Motor neuron (in vitro differentiated cells): ENCODE measurements around the gene ERGIC3. TPM values are rescaled to one million over a fixed set of nuclear protein-coding genes. Genes with fewer than 3 reads are reported as not detected.
A peak's percentile ranks its signal among the peaks of the same experiment; 100 is the strongest.
"Not testable (repeated sequence)": the region's sequence is repeated elsewhere in the genome, so short reads cannot be mapped to it uniquely, and the experiment has no call there.

ENCODE experiments used
- ATAC-seq, 8 experiments: fragments of 200-7000 bp; cut with Tn5 transposase; replicated peaks in 6 of 8; 2 replicates each; pipeline ENCODE4 v1.8.0; 2021; ENCODE audit warnings: mild to moderate bottlenecking in 8 of 8, moderate library complexity in 8 of 8
- H3K27ac ChIP-seq, 2 donors: fragments of 250-450 bp; sonication (Bioruptor Pico); 2 replicates each; pipeline ENCODE4 v1.9.0; 2021; ENCODE audit warnings: antibody characterized with exemption in 2 of 2, mild to moderate bottlenecking in 2 of 2, moderate library complexity in 1 of 2
- H3K4me1 ChIP-seq, 2 donors: fragments of 250-450 bp; sonication (Bioruptor Pico); replicated peaks in 1 of 2; 2 replicates each; pipeline ENCODE4 v1.6.1; 2021; ENCODE audit warnings: antibody characterized with exemption in 2 of 2, mild to moderate bottlenecking in 2 of 2, moderate library complexity in 1 of 2
- H3K4me3 ChIP-seq, 5 donors: fragments of 250-450 bp; sonication (Bioruptor Pico); 2 replicates each; pipeline ENCODE4 v1.9.0; 2021; ENCODE audit warnings: antibody characterized with exemption in 5 of 5, mild to moderate bottlenecking in 5 of 5, moderate library complexity in 4 of 5
- WGBS, 10 experiments: fragments of 450-650 bp; shearing (Covaris generic); methylation state at CpG; one replicate each; pipeline ENCODE4 v1.0.0; 2022; 5-methylcytosine and 5-hydroxymethylcytosine counted together
- in situ Hi-C, 9 experiments: fragments of 400-800 bp; cut with MboI; loops; one replicate each; pipeline ENCODE4 v1.15.0; 2021; ENCODE audit warnings: low sequenced_read_pairs in 9 of 9, low pct_unique_long_range_greater_than_20kb in 2 of 9; ENCODE audit not compliant: unreplicated experiment in 9 of 9
- total RNA-seq, 8 experiments: library from RNA; unstranded; fragments of 300-600 nt; gene quantifications; 2 replicates each; pipeline versions ENCODE4 v1.2.3 to v1.2.4, GENCODE V29; 2022

Gene ERGIC3
- total RNA-seq, 8 experiments from 2014 or later, result 148 to 328 (median 266) TPM

DNA sequence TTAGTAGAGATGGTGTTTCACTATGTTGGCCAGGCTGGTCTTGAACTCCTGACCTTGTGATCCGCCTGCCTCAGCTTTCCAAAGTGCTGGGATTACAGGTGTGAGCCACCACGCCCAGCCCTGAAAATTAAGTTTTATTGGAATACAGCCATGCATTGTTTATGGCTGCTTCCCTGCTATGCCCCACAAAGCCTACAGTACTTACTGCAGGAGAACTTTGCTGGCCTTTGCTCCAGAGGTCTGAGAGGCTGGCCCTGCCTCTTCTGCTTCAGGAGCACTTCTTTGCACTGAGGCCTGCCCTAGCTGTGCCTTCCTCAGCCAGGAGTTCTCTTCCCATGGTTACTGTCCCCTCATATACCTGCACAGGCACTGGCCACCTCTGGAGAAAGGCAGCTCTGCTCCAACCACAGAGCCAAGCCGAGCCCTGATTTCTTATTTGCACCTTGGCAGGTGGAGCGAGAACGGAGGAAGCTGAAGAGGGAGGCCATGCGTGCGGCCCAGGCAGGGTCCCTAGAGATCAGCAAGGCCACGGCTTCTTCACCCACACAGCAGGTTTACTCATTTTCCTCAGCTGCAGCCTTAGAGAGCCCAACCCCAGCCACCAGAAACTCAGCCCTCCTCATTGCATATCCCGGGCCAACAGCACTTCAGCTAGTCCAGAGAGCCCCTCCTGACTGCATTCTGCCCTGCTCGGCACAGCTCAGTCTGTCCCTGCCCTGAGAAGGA is 33.2 kb upstream of the ERGIC3 start:
- WGBS, 10 experiments, result 40 to 100% (median 95%) methylated on average over 1 to 4 of the region's 10 CpGs; no CpG with 5 or more reads in 4 of the 10 experiments
- ATAC-seq, result no peak
- Histone ChIP-seq H3K4me1 (no peaks in the 10 kb centered on the region), H3K27ac (no peak overlapping the region), H3K4me3 (no peak overlapping the region)
- in situ Hi-C loops, result loop anchor here in 1 of 9 experiments (25.0 kb wide), 1 partner anchor 179 kb away; the partner anchor contains the start of genes NFS1 and ROMO1

DNA sequence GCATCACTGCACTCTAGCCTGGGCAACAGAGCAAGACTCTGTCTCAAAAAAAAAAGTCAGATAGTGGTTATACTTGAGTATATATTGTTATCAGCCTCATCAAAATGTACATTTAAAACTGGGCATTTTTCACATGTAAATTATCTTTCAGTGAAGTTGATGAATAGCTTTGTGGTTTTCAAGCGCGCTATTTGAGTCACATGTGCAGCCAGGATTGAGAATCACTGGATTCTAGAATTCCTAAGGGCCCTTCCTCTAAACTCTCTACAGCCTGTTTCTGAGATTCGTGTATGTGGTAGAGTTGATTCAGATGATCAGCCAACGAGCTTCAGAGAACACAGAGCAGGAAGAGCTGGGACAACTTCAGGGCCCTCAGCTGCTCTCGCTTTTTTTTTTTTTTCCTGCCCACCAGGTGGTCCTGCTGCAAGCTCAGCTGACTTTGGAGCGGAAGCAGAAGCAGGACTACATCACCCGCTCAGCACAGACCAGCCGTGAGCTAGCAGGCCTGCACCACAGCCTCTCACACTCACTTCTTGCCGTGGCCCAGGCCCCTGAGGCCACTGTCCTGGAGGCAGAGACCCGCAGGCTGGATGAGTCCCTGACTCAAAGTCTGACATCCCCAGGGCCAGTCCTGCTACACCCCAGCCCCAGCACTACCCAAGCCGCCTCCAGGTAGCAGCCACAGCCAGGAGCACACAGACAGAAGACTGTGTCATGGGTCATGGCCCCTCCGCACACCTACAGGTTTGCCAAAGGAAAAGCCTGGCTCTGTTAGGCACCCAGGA is 30.7 kb upstream of the ERGIC3 start:
- ATAC-seq, result peak in 3 of 8 experiments; percentile 7 to 15 (median 8)
- WGBS, 10 experiments, result 58 to 96% (median 89%) methylated on average over 2 to 7 of the region's 12 CpGs; no CpG with 5 or more reads in 4 of the 10 experiments
- Histone ChIP-seq H3K4me1 (no peaks in the 10 kb centered on the region), H3K4me3 (no peak overlapping the region), H3K27ac (no peak overlapping the region)
- in situ Hi-C loops, result loop anchor here in 1 of 9 experiments (25.0 kb wide), 1 partner anchor 176 kb away; the partner anchor contains the start of genes NFS1 and ROMO1

DNA sequence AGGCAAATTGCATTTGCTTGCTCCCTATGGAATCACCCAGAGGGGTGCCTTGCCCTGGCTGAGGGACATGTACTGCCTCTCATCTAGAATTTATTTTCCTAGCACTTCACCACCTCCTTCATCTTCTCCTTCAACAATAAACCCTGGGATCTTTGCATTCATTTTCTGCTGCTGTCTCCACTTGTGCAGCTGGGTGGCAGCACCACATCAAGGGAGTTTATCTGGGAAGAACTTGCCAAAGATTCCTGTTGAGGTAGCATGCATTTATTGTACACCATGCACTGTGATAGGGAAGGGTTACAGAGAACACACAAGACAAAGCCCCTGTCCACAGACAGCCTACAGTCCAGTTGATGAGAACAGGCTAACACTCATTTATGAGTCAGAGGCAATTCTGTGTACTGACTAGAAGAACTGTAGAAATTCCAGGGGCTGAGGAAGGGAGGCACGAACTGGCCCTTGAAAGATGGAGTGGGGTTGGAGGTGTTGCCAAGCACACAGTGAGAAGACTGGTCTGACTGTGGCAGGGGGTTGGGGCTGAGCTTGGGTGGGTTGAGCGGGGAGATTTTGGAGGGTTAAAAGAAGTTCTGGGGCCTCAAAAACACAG is 30.0 kb upstream of the ERGIC3 start:
- Histone ChIP-seq H3K4me3 (no peak overlapping the region), H3K4me1 (no peaks in the 10 kb centered on the region), H3K27ac (no peak overlapping the region)
- in situ Hi-C loops, result loop anchor here in 1 of 9 experiments (25.0 kb wide), 1 partner anchor 175 kb away; the partner anchor contains the start of genes NFS1 and ROMO1
- ATAC-seq, result peak; percentile 16 to 63 (median 38)
- WGBS, 10 experiments, result 80 to 100% (median 100%) methylated on average over 1 of the region's 2 CpGs; no CpG with 5 or more reads in 6 of the 10 experiments

DNA sequence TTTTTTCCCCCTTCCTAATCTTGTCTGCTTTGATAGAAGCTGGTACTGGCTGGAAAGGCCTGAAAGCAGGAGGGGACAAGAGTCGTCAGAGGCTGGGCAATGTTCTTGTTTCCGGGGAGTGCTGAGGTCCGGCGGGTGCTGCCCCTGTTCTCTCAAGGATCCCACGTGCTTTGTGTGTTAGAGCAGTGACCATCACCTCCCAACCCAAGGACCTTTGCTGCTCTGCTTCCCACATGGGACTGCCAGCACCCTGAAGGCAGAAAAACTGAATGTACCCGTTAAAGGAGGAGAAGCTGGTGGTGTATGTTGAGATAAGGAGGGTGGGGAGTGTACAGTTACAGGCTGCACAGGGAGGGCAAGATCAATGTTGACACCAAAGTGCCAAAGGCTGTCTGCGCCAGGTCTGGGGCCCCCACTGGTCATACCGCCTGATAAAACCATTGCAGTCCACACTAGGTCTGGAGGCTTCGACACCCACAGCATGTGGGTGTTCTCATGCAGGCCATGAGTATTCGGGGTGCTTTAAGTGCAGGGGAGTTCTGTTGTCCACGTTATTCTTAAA is 27.4 kb upstream of the ERGIC3 start:
- H3K4me1 ChIP-seq, result no peaks in the 10 kb centered on the region

DNA sequence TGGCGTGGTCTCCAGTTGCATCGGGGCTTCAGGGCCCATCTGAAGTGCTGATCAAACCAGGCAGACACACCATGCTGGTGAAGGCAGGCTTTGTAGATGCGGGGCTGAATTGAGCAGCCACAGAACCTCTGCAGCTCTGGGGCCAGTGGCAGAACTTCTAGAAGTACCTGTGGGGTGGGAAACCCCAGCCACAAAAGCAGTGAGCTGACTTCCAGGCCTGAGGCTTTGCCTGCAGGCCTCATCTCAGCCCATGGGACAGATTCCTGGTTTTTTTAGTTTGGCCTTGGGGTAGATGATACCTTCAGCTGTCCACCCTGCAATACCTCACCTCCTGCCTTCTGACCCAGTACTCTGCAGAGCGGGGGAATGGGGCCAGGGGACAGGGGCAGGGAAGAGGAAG is 26.5 kb upstream of the ERGIC3 start:
- H3K4me3 ChIP-seq, result no peak overlapping the region
- H3K27ac ChIP-seq, result no peak overlapping the region
- WGBS, 10 experiments, result 93 to 100% (median 100%) methylated on average over 1 to 2 of the region's 4 CpGs; no CpG with 5 or more reads in 7 of the 10 experiments
- no peak for ATAC-seq
- in situ Hi-C loops, result loop anchor here in 1 of 9 experiments (25.0 kb wide), 1 partner anchor 172 kb away; the partner anchor contains the start of genes NFS1 and ROMO1
- H3K4me1 ChIP-seq, result no peaks in the 10 kb centered on the region

More for the DNA sequence above, 27.4 kb upstream of the ERGIC3 start:
- in situ Hi-C loops, result loop anchor here in 1 of 9 experiments (25.0 kb wide), 1 partner anchor 173 kb away; the partner anchor contains the start of genes NFS1 and ROMO1
- Histone ChIP-seq H3K4me3 (no peak overlapping the region), H3K27ac (no peak overlapping the region)
- WGBS, 10 experiments, result 60 to 100% (median 82%) methylated on average over 1 to 8 of the region's 11 CpGs; no CpG with 5 or more reads in 2 of the 10 experiments
- no peak for ATAC-seq

DNA sequence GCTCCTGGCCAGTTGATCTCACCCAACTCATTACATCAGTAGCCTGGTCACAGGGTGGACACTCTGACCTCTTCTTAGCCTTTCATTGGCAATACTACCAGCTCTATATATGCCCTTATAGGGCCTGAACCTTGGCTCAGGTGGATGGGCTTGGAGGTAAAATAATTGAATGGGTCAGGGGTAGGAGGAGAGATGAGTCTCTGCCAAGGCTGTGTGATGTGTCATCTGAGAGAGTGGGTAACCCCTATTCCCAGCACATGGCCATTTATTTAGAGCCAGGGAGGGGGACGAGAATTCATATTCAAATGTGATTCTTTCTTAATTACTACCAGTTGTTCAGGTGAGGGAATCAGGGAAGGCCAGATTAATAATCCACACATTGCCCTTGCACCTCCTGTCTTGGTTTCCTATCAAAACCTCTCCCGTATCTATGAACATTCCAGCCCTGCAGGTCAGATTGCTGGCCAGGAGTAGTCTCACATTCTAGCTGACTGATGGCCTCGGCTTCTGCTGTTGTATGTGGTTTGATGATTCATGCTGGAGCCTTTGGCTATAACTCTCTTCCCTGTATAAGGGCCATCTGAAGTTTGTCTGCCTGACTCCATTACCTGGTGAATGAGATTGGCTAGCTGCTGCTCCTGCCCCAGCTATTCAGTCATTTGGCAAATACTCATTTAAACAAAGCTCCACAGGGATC is 25.8 kb upstream of the ERGIC3 start:
- peak in 4 of 8 experiments; percentile 32 to 92 (median 66) for ATAC-seq
- WGBS, 10 experiments, result 29 to 100% (median 60%) methylated on average over 1 to 2 of the region's 3 CpGs; no CpG with 5 or more reads in 3 of the 10 experiments
- in situ Hi-C loops, result loop anchor here in 1 of 9 experiments (25.0 kb wide), 1 partner anchor 171 kb away; the partner anchor contains the start of genes NFS1 and ROMO1
- Histone ChIP-seq H3K27ac (no peak overlapping the region), H3K4me3 (no peak overlapping the region), H3K4me1 (no peaks in the 10 kb centered on the region)

DNA sequence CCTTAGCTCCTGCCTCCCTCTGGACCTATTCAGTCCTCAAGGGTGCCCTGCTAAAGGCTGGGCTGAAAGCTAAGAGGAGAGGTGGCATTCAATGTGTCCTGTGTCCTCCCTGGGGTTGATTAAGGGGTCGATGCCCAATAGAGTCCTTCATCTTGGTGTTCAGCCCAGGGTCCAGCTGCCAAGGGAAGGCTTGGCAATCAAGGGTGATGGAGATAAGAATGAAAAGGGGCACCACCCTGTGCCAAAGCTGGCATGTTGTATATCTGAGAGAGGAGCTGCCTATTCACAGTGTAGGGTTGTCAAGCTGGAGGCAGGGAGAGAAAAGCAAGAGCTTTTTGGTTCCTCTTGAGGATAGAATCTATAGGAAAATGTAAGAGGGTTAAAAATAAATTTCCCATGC is 24.8 kb upstream of the ERGIC3 start:
- no peak for ATAC-seq
- in situ Hi-C loops, result loop anchor here in 1 of 9 experiments (25.0 kb wide), 1 partner anchor 170 kb away; the partner anchor contains the start of genes NFS1 and ROMO1
- WGBS, 10 experiments, result 40 to 100% (median 100%) methylated on average over 1 of the region's 1 CpG; no CpG with 5 or more reads in 7 of the 10 experiments
- H3K4me1 ChIP-seq, result no peaks in the 10 kb centered on the region
- H3K27ac ChIP-seq, result no peak overlapping the region
- no peak overlapping the region for H3K4me3 ChIP-seq

DNA sequence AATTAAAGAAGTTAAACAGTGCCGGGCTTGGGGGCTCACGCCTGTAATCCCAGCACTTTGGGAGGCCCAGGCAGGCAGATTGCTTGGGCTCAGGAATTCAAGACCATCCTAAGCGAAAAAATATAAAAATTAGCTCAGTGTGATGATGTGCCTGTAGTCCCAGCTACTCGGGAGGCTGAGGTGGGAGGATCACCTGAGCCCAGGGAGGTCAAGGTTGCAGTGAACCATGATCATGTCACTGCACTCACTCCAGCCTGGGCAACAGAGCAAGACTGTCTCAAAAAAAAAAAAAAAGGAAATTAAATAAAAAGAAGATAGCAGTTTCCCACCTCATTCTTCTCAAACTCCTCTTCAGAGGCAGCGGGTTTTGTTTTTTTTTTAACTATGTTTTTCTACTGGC is 24.1 kb upstream of the ERGIC3 start:
- H3K4me3 ChIP-seq, H3K4me1 ChIP-seq, H3K27ac ChIP-seq, ATAC-seq: not testable (repeated sequence)
- in situ Hi-C loops, result loop anchor here in 1 of 9 experiments (25.0 kb wide), 1 partner anchor 170 kb away; the partner anchor contains the start of genes NFS1 and ROMO1
- 60 to 100% (median 80%) methylated on average over 1 to 5 of the region's 5 CpGs; no CpG with 5 or more reads in 1 of the 10 experiments for WGBS, 10 experiments

DNA sequence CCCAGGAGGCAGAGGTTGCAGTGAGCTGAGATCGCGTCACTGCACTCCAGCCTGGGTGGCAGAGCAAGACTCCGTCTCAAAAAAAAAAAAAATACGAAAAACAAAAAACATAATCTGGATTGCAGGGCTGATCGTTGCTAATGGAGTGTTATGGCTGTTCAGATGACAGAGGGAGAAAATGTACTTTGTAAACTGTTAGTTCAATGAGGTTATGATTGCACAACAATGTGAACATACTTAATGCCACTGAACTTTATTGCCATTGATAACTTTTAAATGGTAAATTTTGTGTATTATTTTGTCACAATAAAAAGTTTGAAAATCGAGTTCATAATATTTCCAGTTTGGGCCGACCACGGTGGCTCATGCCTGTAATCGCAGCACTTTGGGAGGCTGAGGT is 22.9 kb upstream of the ERGIC3 start:
- no peak overlapping the region for H3K4me3 ChIP-seq
- no peaks in the 10 kb centered on the region for H3K4me1 ChIP-seq
- no peak for ATAC-seq
- H3K27ac ChIP-seq, result no peak overlapping the region
- in situ Hi-C loops, result loop anchor here in 1 of 9 experiments (25.0 kb wide), 1 partner anchor 168 kb away; the partner anchor contains the start of genes NFS1 and ROMO1
- whole genome bisulfite sequencing, 10 experiments, result 47 to 100% (median 83%) methylated on average over 1 to 9 of the region's 9 CpGs

DNA sequence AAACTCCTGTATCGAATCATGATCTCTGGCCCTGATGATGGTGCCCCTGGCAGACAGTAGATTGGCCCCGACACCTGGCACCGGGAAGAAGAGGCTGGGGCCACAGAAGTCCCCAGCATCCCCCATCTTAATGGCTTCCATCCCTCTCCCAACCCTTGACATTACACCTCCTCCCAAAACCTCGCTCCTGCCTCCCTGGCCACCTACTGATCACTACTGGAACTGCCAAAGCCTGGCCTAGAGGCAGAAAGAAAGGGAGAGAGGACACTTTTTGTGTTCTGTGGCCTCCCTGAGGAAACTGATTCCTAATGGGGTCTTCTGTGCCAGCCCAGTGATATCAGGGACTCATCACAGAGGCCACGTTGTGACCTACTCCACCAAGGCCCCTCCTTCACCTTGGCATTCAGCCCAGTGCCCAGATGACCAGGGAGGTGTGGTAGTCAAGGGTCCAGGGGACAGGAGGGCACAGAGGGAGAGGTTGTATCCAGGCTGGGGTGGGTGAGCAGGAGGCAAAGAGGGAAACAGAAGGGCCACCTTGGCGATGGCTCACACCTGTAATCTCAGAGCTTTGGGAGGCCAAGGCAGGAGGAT is 18.5 kb upstream of the ERGIC3 start:
- Histone ChIP-seq H3K4me1 (peaks cover 0 to 4% of the 10 kb centered on the region in 2 donors), H3K27ac (no peak overlapping the region), H3K4me3 (no peak overlapping the region)
- ATAC-seq, result peak in 3 of 8 experiments; percentile 48 to 70 (median 65)
- 27 to 86% (median 80%) methylated on average over 1 to 5 of the region's 6 CpGs; no CpG with 5 or more reads in 5 of the 10 experiments for WGBS, 10 experiments
- in situ Hi-C loops, result loop anchor here in 1 of 9 experiments (25.0 kb wide), 1 partner anchor 164 kb away; the partner anchor contains the start of genes NFS1 and ROMO1

DNA sequence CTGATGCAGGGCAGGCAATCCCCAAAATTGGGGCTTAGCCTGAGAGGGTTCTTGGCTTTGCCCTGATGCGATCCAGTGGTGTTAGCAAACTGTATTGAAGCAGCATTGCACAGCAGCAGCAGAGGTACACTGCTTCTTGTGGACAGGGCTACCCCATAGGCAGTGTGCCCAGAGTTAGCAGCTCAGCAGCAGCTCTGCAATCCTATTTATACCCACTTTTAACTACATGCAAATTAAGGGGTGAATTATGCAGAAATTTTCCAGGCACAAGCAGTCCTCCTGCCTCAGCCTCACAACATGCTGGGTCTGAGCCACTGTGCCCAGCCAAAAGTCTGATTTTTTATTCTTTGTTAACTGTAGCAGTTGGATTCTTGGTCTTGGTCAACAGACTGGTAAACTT is 16.2 kb upstream of the ERGIC3 start:
- Histone ChIP-seq H3K4me3 (no peak overlapping the region), H3K4me1 (peaks cover 0 to 4% of the 10 kb centered on the region in 2 donors), H3K27ac (no peak overlapping the region)
- 83 to 100% (median 100%) methylated on average over 1 of the region's 1 CpG; no CpG with 5 or more reads in 6 of the 10 experiments for WGBS, 10 experiments
- peak in 2 of 8 experiments; percentile 69 to 70 for ATAC-seq
- in situ Hi-C loops, result no loop called here
